Activated effector memory CD4-positive, alpha-beta T cell treated with Interleukin-2 at 50 U/mL for 16 hours (primary cell): Measurements from ENCODE around the gene RTP4.

Source experiments
- DNase-seq: peaks from one replicate; pipeline ENCODE4 v3.0.0-alpha.2; 2020

RTP4 gene

GRCh38 chr3:187368251-187369088 is at the start of gene RTP4:
RTP4 (plus strand) TSS chr3:187368385; CDS start chr3:187368442, 57 bp downstream.
- peak; percentile 29 for DNase-seq

GRCh38 chr3:187318819-187319616 is 49.2 kb upstream of the RTP4 start:
- no peak for DNase-seq

GRCh38 chr3:187319699-187320302 is 48.4 kb upstream of the RTP4 start:
- DNase-seq: peak; percentile 29

GRCh38 chr3:187321766-187322165 is 46.4 kb upstream of the RTP4 start:
- DNase-seq: no peak

GRCh38 chr3:187322291-187322690 is 45.9 kb upstream of the RTP4 start:
- DNase-seq: no peak

GRCh38 chr3:187323091-187323490 is 45.1 kb upstream of the RTP4 start:
- no peak for DNase-seq

GRCh38 chr3:187325632-187326031 is 42.6 kb upstream of the RTP4 start:
- DNase-seq: no peak

- DNase-seq: no peak
Observed at GRCh38 chr3:187327845-187328244, 40.3 kb upstream of the RTP4 start.

GRCh38 chr3:187328691-187329090 is 39.5 kb upstream of the RTP4 start:
- no peak for DNase-seq

GRCh38 chr3:187334904-187335303 is 33.3 kb upstream of the RTP4 start:
- no peak for DNase-seq

GRCh38 chr3:187336322-187336721 is 31.9 kb upstream of the RTP4 start:
- no peak for DNase-seq

- no peak for DNase-seq
Observed at GRCh38 chr3:187340578-187340977, 27.6 kb upstream of the RTP4 start.

GRCh38 chr3:187342255-187342654 is 25.9 kb upstream of the RTP4 start:
- DNase-seq: no peak

- DNase-seq: no peak
Observed at GRCh38 chr3:187343670-187344069, 24.5 kb upstream of the RTP4 start.

- DNase-seq: no peak
Observed at GRCh38 chr3:187352581-187353575, 15.3 kb upstream of the RTP4 start.

GRCh38 chr3:187358068-187358467 is 10.1 kb upstream of the RTP4 start:
- DNase-seq: no peak

GRCh38 chr3:187359798-187360486 is 8.2 kb upstream of the RTP4 start:
- no peak for DNase-seq

GRCh38 chr3:187360596-187360995 is 7.6 kb upstream of the RTP4 start:
- DNase-seq: no peak

GRCh38 chr3:187361835-187362234 is 6.3 kb upstream of the RTP4 start:
- no peak for DNase-seq

- DNase-seq: no peak
Observed at GRCh38 chr3:187367561-187368103, 553 bp upstream of the RTP4 start.

- DNase-seq: no peak
Observed at GRCh38 chr3:187369089-187369447, 883 bp downstream of the RTP4 start.

- DNase-seq: no peak
Observed at GRCh38 chr3:187370051-187370450, 1.9 kb downstream of the RTP4 start.
